AG09319 (cell line): Measurements from ENCODE around the gene HTR7.

Experiments used
- DNase-seq: peaks from one replicate; pipeline ENCODE4 v3.0.0-alpha.2; 2010; ENCODE audit warnings: low read depth; ENCODE audit errors: extremely low read depth
- CTCF ChIP-seq: IDR thresholded peaks from 2 replicates; pipeline ENCODE4 v1.5.1; 2011; ENCODE audit warnings: low read depth, mild to moderate bottlenecking, inconsistent platforms, low read length, moderate library complexity

Gene HTR7

GRCh38 chr10:90734415-90734814 lies 123.4 kb downstream of the HTR7 start:
- DNase-seq: no peak
- TF ChIP-seq CTCF: no peak

GRCh38 chr10:90732581-90732980 lies 125.3 kb downstream of the HTR7 start:
- TF ChIP-seq CTCF: no peak
- no peak for DNase-seq

DNA sequence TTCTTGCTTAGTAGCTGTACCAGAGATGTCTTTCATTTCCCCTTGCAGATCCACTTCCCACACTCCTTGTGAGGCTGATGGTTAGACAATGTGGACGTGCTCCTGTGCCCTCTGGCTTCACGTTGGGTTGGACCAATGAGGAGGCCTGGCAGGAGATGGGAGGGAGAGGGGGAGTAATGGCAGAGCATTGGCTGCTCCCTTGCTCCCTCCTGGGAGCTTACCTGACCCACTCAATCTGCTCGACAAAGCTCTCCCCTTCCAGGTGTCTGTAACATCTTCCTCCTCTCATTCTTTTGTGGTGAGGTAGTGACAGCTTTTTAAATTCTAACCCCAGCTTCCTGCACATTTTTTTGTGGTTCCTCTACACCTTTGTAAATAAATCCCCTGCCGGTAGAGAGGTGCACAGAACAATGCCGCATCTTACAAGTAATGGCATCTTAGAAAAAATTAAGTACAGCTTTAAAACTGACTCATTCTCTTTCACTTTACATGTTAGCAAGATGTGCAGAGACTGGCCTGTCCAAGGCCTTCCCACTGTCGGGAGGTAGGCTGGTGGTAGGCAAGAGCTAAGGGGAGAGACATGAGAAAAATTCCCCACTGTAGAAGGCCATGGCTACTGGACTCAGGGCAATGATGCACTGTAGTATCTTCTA lies 134.3 kb downstream of the HTR7 start:
- DNase-seq: no peak
- TF ChIP-seq CTCF: no peak

DNA sequence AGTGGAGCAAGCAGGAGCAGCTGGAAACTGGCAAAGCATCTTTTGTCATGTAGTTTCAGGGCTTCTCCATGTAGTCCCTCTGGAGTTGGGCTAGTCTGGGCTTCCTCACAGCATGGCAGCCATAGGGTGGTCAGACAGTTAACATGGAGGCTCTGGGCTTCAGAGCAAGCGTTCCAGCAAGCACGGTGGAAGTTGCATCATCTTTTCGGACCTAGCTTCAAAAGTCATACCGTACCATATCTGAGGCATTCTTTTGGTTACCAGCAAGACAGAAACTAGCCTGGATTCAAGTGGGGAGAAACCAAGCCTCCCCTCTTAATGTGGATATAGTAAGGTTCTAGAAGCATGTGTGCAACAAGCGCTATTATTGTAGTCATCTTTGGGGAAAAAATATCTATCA lies 135.0 kb downstream of the HTR7 start:
- DNase-seq: no peak
- no peak for TF ChIP-seq CTCF

DNA sequence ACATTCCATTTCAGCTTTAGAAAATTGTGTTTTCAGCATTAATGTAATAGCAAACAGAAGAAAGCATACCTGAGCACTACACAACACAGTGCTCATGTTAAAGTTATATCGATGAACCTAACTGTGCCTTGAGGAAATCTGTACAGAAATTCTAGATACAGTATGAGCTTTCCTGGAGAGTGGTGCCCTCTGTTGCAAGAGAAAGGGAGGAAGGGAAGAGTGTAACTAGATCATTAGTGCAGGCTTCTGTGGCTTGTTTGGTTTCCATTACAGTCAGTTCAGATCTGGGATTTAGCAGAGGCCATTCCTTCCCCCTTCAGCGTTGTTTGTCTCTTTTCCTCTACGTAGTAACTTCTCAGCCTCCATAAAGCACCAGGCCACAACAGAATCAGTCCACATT lies 139.7 kb downstream of the HTR7 start:
- no peak for DNase-seq
- no peak for TF ChIP-seq CTCF

DNA sequence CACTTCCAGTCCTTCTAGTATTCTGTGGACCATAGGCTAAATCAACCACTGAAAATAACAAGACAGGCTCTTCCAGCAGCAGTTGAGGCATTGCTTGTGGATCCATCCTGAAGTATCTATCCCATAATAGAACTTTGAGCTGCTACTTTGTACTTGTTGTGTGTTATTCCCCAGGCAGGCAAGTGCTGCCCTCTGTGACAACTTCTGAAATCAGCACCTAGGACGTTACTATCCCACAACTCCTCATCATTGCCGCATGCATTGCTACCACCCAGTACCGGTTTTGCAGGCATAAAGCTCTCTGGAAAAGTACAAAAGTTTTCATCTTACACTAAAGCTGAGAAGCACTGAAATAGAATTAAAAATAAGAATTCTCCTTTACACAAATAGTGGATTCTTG lies 145.3 kb downstream of the HTR7 start:
- no peak for DNase-seq
- no peak for TF ChIP-seq CTCF

DNA sequence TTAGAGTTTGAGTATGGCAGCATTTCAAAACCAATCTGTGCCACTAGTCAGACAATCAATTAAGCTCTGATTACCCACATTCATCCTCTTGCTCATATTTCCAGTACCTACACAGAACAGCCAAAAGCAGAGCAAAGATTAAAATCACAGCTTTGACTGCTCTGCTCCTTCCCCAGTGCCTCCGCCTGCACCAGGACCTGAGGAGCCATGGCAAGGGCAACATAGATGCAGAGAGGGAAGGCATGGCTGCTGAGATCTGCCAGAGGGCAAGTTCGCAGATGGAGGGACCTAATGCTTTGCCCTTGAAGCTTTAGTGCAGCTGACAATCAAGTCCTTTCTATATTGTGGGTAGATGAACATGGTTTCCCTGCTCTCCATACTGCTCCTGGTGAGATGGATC lies 148.1 kb downstream of the HTR7 start:
- no peak for TF ChIP-seq CTCF
- no peak for DNase-seq
